Retina (tissue), 1 donor: Measurements from ENCODE around the gene RPL36AL.

Experiments
- DNase-seq: peaks from one replicate; pipeline ENCODE4 v3.0.0-alpha.2; 2016

The RPL36AL gene

GRCh38 chr14:49579841-49580240 lies 40.6 kb downstream of the RPL36AL start:
- no peak for DNase-seq

DNA sequence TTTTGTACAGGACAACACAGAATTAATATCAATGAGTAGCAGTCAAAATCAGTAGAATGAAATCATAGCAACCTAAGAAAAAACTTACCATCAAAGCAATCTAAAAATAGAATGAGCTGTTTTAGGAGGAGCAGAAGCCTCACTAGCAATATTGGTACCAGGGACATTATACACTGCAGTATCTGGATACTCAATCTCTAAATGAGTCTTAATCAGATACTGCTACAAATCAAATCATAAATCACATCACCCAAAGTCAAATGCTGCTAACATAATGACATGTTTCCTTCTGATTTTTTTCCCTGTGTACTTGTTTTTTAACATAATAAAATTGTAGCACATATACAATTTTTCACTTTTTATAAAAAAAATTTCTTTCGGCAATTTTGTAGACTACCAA lies 42.3 kb downstream of the RPL36AL start:
- no peak for DNase-seq

GRCh38 chr14:49574038-49574437 lies 46.4 kb downstream of the RPL36AL start:
- DNase-seq: no peak

GRCh38 chr14:49569281-49569680 lies 51.1 kb downstream of the RPL36AL start:
- no peak for DNase-seq
